Measurements from ENCODE around the gene NLGN4Y. TPM values are rescaled to one million over a fixed set of nuclear protein-coding genes. Genes with fewer than 3 reads are reported as not detected.

Gene NLGN4Y
- total RNA-seq, 1 donor from 2014 or later = 1.6 TPM

DNA sequence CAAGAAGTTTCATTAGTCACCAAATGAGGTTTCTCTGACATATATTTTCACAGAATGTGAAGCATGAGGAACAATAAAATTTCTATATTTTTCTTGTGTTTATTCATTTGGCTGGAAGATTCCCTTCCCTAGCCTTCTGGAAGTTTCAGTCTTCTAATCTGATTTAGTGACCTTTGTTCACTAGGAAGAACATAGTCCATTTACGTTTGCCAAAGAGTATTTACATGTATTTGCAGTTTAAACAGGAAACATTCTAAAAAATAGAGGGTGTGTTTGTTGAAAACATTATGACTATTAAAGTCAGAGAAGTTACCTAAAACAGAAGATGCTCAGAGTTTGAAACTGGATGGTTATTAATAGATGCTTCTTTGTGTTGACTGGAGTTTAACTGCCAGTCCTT is 238.6 kb downstream of the NLGN4Y start:
- no peak for DNase-seq
- no peaks in the 10 kb centered on the region for H3K27me3 Mint-ChIP-seq
- no peaks in the 10 kb centered on the region for H3K36me3 Mint-ChIP-seq (ENCODE audit: low read depth)
- no peaks in the 10 kb centered on the region for H3K9me3 Mint-ChIP-seq
- intact Hi-C loops (cut with micrococcal nuclease) = no loop called here
- no peak overlapping the region for H3K27ac Mint-ChIP-seq
- no peaks in the 10 kb centered on the region for H3K4me1 Mint-ChIP-seq
- H3K4me3 Mint-ChIP-seq = no peak overlapping the region

DNA sequence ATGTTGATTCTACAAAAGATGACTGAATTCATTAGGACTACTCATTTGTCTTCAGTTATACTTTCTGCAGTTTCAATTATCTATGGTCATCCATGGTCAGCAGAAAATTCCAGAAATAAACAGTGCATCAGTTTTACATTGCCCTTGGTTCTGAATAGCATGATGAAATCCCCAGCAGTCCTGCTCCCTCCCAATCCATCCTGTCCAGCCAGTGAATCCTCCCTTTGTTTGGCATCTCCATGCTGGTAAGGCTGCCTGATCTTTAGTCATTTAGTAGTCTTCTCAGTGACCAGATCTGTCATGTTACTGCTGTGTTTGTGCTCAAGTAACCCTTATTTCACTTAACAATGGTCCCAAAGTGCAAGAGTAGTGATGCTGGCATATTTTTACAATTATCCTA is 239.3 kb downstream of the NLGN4Y start:
- no peaks in the 10 kb centered on the region for H3K27me3 Mint-ChIP-seq
- no peak overlapping the region for H3K27ac Mint-ChIP-seq

DNA sequence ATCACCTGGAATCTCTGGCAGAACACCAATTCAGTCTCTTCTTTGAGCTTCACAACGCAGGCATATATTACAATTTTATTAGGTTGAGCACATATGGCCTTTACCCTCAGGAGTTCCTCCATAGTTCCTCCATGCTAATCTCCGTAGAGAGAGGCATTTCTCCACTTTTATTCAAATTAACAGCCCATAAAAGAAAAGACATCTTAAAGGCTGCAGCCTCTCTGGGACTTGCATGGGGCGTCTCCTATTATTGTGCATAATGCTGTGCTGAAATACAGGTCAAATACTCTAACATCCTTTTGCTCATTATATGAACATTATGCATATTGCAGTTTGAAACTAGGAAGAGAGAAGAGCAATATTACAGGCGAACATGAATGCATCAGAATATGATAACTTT is 253.9 kb downstream of the NLGN4Y start:
- intact Hi-C loops (cut with micrococcal nuclease) = no loop called here
- Mint-ChIP-seq H3K4me1 (no peaks in the 10 kb centered on the region), H3K27me3 (no peaks in the 10 kb centered on the region), H3K27ac (no peak overlapping the region), H3K9me3 (no peaks in the 10 kb centered on the region), H3K4me3 (no peak overlapping the region), H3K36me3 (ENCODE audit: low read depth) (no peaks in the 10 kb centered on the region)
- no peak for DNase-seq

More for the DNA sequence above, 239.3 kb downstream of the NLGN4Y start:
- Mint-ChIP-seq H3K4me1 (no peaks in the 10 kb centered on the region), H3K9me3 (no peaks in the 10 kb centered on the region), H3K4me3 (no peak overlapping the region), H3K36me3 (ENCODE audit: low read depth) (no peaks in the 10 kb centered on the region)
- intact Hi-C loops (cut with micrococcal nuclease) = no loop called here
- DNase-seq = no peak

DNA sequence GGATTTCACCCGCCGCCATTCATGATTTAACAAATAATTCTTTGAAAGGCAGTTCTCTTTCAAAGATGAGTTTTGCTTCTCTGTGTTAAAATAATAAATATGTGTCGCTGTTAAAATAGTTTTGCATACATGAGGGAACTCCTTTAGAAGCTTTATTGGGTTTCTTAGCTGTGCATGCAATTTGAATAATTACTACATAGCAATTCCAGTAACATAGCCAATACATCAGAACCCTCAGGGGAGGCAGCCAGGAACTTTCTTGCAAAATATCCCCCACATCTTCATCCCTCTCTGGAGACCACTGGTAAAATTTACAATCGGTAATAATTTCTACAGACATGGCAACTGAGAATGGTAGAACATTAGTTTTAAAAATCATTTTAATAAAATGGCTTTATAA is 268.8 kb downstream of the NLGN4Y start:
- Mint-ChIP-seq H3K4me1 (no peaks in the 10 kb centered on the region), H3K9me3 (no peaks in the 10 kb centered on the region), H3K27ac (no peak overlapping the region), H3K36me3 (ENCODE audit: low read depth) (no peaks in the 10 kb centered on the region), H3K4me3 (no peak overlapping the region), H3K27me3 (no peaks in the 10 kb centered on the region)
- DNase-seq = no peak
- intact Hi-C loops (cut with micrococcal nuclease) = no loop called here

DNA sequence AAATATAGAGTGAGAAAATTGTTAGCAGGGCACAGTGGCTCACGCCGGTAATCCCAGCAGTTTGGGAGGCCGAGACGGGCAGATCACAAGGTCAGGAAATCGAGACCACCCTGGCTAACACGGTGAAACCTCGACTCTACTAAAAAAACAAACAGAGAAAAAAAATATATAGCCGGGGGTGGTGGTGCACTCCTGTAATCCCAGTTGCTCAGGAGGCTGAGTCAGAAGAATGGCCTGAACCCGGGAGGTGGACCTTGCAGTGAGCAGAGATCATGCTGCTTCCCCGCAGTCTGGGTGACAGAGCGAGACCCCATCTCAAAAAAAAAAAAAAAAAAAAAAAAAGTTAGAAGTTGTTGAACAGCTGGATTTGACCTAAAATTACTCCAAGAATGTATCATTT is 269.3 kb downstream of the NLGN4Y start:
- Mint-ChIP-seq H3K4me3 (no peak overlapping the region), H3K36me3 (ENCODE audit: low read depth) (no peaks in the 10 kb centered on the region), H3K27ac (no peak overlapping the region), H3K4me1 (no peaks in the 10 kb centered on the region), H3K27me3 (no peaks in the 10 kb centered on the region), H3K9me3 (no peaks in the 10 kb centered on the region)
- intact Hi-C loops (cut with micrococcal nuclease) = no loop called here
- no peak for DNase-seq

- intact Hi-C loops (cut with micrococcal nuclease) = no loop called here
- H3K9me3 Mint-ChIP-seq = no peaks in the 10 kb centered on the region
- no peak overlapping the region for H3K4me3 Mint-ChIP-seq
- no peak overlapping the region for H3K27ac Mint-ChIP-seq
- no peaks in the 10 kb centered on the region for H3K4me1 Mint-ChIP-seq
- H3K36me3 Mint-ChIP-seq (ENCODE audit: low read depth) = no peaks in the 10 kb centered on the region
- no peak for DNase-seq
- H3K27me3 Mint-ChIP-seq = no peaks in the 10 kb centered on the region
Measured at GRCh38 chrY:14798010-14798409, 273.7 kb downstream of the NLGN4Y start.

GRCh38 chrY:14801096-14801495 is 276.8 kb downstream of the NLGN4Y start:
- no peak for DNase-seq
- Mint-ChIP-seq H3K27me3 (no peaks in the 10 kb centered on the region), H3K4me3 (no peak overlapping the region), H3K9me3 (no peaks in the 10 kb centered on the region), H3K27ac (no peak overlapping the region), H3K36me3 (ENCODE audit: low read depth) (no peaks in the 10 kb centered on the region), H3K4me1 (no peaks in the 10 kb centered on the region)
- intact Hi-C loops (cut with micrococcal nuclease) = no loop called here

DNA sequence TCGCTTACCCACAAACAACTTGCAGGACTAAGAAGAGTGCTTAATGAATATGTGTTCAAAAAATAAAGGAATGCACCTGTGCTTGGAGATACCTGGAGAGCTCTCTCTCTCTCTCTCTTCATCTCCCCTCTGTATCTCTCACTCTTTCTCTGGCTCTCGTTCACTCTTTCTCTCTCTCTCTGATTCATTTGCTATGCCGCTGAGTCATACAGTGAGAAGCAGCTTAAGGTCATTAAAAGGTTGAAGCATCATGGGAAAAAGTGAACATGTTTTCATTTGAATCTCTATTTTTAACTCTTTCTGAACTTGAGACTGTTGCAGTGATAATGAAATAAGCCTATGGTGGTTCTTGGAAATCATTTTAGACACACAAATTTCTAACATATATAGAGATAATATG is 277.8 kb downstream of the NLGN4Y start:
- DNase-seq = no peak
- intact Hi-C loops (cut with micrococcal nuclease) = no loop called here
- no peaks in the 10 kb centered on the region for H3K27me3 Mint-ChIP-seq
- no peak overlapping the region for H3K27ac Mint-ChIP-seq
- H3K4me1 Mint-ChIP-seq = no peaks in the 10 kb centered on the region
- H3K4me3 Mint-ChIP-seq = no peak overlapping the region
- no peaks in the 10 kb centered on the region for H3K36me3 Mint-ChIP-seq (ENCODE audit: low read depth)
- no peaks in the 10 kb centered on the region for H3K9me3 Mint-ChIP-seq

GRCh38 chrY:14804041-14804440 is 279.7 kb downstream of the NLGN4Y start:
- DNase-seq = no peak
- no peaks in the 10 kb centered on the region for H3K9me3 Mint-ChIP-seq
- no peaks in the 10 kb centered on the region for H3K36me3 Mint-ChIP-seq (ENCODE audit: low read depth)
- H3K4me1 Mint-ChIP-seq = no peaks in the 10 kb centered on the region
- no peak overlapping the region for H3K27ac Mint-ChIP-seq
- intact Hi-C loops (cut with micrococcal nuclease) = no loop called here
- no peak overlapping the region for H3K4me3 Mint-ChIP-seq
- no peaks in the 10 kb centered on the region for H3K27me3 Mint-ChIP-seq

GRCh38 chrY:14818452-14818851 is 294.1 kb downstream of the NLGN4Y start:
- Mint-ChIP-seq H3K4me3 (no peak overlapping the region), H3K27me3 (no peaks in the 10 kb centered on the region), H3K9me3 (no peaks in the 10 kb centered on the region), H3K36me3 (ENCODE audit: low read depth) (no peaks in the 10 kb centered on the region), H3K4me1 (no peaks in the 10 kb centered on the region), H3K27ac (no peak overlapping the region)
- no peak for DNase-seq
- intact Hi-C loops (cut with micrococcal nuclease) = no loop called here

GRCh38 chrY:14822201-14822600 is 297.9 kb downstream of the NLGN4Y start:
- DNase-seq = no peak
- intact Hi-C loops (cut with micrococcal nuclease) = no loop called here
- no peak overlapping the region for H3K27ac Mint-ChIP-seq
- H3K4me1 Mint-ChIP-seq = no peaks in the 10 kb centered on the region
- H3K4me3 Mint-ChIP-seq = no peak overlapping the region
- H3K36me3 Mint-ChIP-seq (ENCODE audit: low read depth) = no peaks in the 10 kb centered on the region
- no peaks in the 10 kb centered on the region for H3K27me3 Mint-ChIP-seq
- H3K9me3 Mint-ChIP-seq = no peaks in the 10 kb centered on the region

DNA sequence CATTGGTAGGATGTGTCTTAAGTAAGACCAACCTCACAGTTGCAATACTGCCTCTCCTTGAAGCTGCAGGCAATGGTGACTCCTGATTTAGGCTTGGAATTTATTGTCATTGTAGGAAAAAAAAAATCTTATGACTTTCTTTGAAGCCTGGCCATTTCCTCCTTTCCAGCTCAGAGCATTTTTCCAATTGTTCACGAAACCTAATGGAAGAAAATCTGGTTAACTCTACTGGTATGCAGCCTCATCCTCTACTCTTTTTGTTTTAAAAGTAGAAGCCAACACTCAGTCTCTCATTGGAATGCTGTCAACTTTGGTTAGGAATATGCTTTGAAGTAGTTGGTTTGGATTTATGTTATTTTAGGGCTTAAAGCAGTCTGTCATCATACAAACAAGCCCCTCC is 298.6 kb downstream of the NLGN4Y start:
- no peak for DNase-seq
- H3K9me3 Mint-ChIP-seq = no peaks in the 10 kb centered on the region
- intact Hi-C loops (cut with micrococcal nuclease) = no loop called here
- no peaks in the 10 kb centered on the region for H3K27me3 Mint-ChIP-seq
- H3K36me3 Mint-ChIP-seq (ENCODE audit: low read depth) = no peaks in the 10 kb centered on the region
- no peak overlapping the region for H3K4me3 Mint-ChIP-seq
- no peaks in the 10 kb centered on the region for H3K4me1 Mint-ChIP-seq
- no peak overlapping the region for H3K27ac Mint-ChIP-seq

- H3K27me3 Mint-ChIP-seq = no peaks in the 10 kb centered on the region
- intact Hi-C loops (cut with micrococcal nuclease) = no loop called here
Measured at GRCh38 chrY:14824583-14824982, 300.3 kb downstream of the NLGN4Y start.

DNA sequence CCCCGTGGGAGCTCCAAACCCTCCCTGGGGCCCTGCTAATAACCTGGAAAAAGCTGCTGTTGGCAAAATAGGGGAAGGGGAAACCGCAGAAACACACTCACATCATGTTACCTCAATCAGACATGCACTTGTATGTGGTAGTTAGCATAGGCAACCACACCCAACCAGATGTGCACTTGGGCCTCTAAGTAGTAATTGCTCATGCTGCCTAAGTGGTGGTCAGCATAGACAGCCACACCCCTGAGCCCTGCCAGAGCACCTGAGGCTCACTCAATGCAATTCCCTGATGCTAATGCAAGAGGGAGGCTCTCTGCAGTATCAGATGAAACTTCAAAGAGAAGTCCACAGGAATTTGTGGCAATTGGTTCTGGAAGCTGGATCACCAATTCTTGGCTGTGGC is 301.4 kb downstream of the NLGN4Y start:
- intact Hi-C loops (cut with micrococcal nuclease) = no loop called here
- no peaks in the 10 kb centered on the region for H3K4me1 Mint-ChIP-seq
- no peaks in the 10 kb centered on the region for H3K9me3 Mint-ChIP-seq
- H3K27me3 Mint-ChIP-seq = no peaks in the 10 kb centered on the region
- no peak for DNase-seq
- no peak overlapping the region for H3K4me3 Mint-ChIP-seq
- H3K27ac Mint-ChIP-seq = no peak overlapping the region
- H3K36me3 Mint-ChIP-seq (ENCODE audit: low read depth) = no peaks in the 10 kb centered on the region

More at GRCh38 chrY:14824583-14824982, 300.3 kb downstream of the NLGN4Y start:
- H3K9me3 Mint-ChIP-seq = no peaks in the 10 kb centered on the region
- H3K4me1 Mint-ChIP-seq = no peaks in the 10 kb centered on the region
- DNase-seq = no peak
- no peak overlapping the region for H3K4me3 Mint-ChIP-seq
- no peaks in the 10 kb centered on the region for H3K36me3 Mint-ChIP-seq (ENCODE audit: low read depth)
- no peak overlapping the region for H3K27ac Mint-ChIP-seq

DNA sequence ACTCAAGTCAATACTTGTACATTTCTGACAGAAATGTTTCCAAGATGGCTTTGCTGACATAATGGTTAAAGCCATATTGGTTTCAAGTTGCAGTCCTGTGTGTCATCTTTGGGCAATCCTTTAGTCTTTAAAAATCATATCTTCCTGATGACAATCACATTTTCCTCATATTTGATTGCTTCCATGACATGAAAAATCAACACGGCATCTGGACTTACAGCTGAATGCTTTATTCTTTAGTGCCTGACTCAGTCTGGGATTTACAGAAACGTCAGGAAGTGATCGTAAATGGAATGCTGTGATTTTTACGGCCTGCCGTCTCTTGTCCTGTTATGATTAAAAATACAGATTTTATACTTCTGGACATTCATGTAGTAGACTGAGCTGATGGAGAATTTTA is 304.2 kb downstream of the NLGN4Y start:
- Mint-ChIP-seq H3K4me3 (no peak overlapping the region), H3K36me3 (ENCODE audit: low read depth) (no peaks in the 10 kb centered on the region), H3K27ac (no peak overlapping the region), H3K4me1 (no peaks in the 10 kb centered on the region), H3K9me3 (no peaks in the 10 kb centered on the region), H3K27me3 (no peaks in the 10 kb centered on the region)
- intact Hi-C loops (cut with micrococcal nuclease) = no loop called here
- no peak for DNase-seq
